Measurements from ENCODE around the gene CHST2. TPM values are rescaled to one million over a fixed set of nuclear protein-coding genes. Genes with fewer than 3 reads are reported as not detected.

CHST2 gene
- total and polyA plus RNA-seq, 2 donors (not counting 3 experiments of a cell fraction or from before 2014, with no cell fraction given): 4.3 to 6.5 TPM

DNA sequence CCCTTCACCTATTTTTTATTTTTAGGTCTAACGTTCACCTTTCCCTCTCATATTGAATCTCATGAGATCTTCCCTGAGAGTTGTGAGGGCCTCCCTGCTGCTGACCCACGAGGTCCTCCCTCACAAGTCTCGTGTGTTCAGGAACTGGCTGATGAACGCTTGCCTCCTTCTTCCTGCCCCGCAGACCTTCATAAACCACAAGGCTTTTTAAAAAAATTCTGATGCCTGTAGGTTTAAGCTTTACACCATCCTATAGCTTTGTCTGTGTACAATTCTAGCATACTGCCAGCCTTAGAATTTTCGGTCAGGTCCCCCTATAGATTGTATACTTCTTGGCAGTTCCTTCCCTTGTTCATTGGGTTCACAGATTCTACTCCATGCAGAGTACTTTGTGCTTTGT is 50.5 kb downstream of the CHST2 start:
- no TSS peak for BruUV-seq (replicated peaks)
- ChIA-PET POLR2A (no interaction called here), CTCF (no interaction called here)
- H3K27me3 ChIP-seq (ENCODE audit: control insufficient read depth in 2 of 2, insufficient read depth in 2 of 2, low read length in 2 of 2): no peaks in the 10 kb centered on the region
- H3K4me1 ChIP-seq (ENCODE audit: control insufficient read depth, extremely low read depth, insufficient read depth, low read length): peaks cover 23% of the 10 kb centered on the region
- no peak overlapping the region for H3K4me3 ChIP-seq (replicated peaks in 1 of 3; ENCODE audit: insufficient read depth in 1 of 3, low read depth in 1 of 3, low read length in 3 of 3)
- no peak for TF ChIP-seq EZH2 (IDR thresholded peaks at IDR 0.05; ENCODE audit: borderline replicate concordance, low read depth, low read length, severe bottlenecking)
- no peak for TF ChIP-seq GATA2 (IDR thresholded peaks at IDR 0.05; ENCODE audit: insufficient read depth, insufficient read length, low read depth, low read length)
- TF ChIP-seq, protein P1, sequence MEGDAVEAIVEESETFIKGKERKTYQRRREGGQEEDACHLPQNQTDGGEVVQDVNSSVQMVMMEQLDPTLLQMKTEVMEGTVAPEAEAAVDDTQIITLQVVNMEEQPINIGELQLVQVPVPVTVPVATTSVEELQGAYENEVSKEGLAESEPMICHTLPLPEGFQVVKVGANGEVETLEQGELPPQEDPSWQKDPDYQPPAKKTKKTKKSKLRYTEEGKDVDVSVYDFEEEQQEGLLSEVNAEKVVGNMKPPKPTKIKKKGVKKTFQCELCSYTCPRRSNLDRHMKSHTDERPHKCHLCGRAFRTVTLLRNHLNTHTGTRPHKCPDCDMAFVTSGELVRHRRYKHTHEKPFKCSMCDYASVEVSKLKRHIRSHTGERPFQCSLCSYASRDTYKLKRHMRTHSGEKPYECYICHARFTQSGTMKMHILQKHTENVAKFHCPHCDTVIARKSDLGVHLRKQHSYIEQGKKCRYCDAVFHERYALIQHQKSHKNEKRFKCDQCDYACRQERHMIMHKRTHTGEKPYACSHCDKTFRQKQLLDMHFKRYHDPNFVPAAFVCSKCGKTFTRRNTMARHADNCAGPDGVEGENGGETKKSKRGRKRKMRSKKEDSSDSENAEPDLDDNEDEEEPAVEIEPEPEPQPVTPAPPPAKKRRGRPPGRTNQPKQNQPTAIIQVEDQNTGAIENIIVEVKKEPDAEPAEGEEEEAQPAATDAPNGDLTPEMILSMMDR (IDR thresholded peaks at IDR 0.05; ENCODE audit: extremely low read depth in 1 of 2, insufficient read depth in 1 of 2, low read depth in 1 of 2, low read length in 2 of 2): no peak
- TF ChIP-seq FOS (IDR thresholded peaks at IDR 0.05; ENCODE audit: borderline replicate concordance, insufficient read depth, low read length): no peak
- TF ChIP-seq POLR2AphosphoS5 (IDR thresholded peaks at IDR 0.05; ENCODE audit: insufficient read depth, low read depth, low read length): no peak
- no peak for TF ChIP-seq MAX (IDR thresholded peaks at IDR 0.05; ENCODE audit: insufficient read depth, insufficient read length)
- TF ChIP-seq JUN (IDR thresholded peaks at IDR 0.05; ENCODE audit: borderline replicate concordance, insufficient read depth, insufficient read length, low read depth): no peak
- TF ChIP-seq POLR2A (IDR thresholded peaks at IDR 0.05; ENCODE audit: low read depth, low read length): no peak
- TF ChIP-seq MYC (IDR thresholded peaks at IDR 0.05; ENCODE audit: low read depth, low read length): no peak
- intact Hi-C loops (cut with micrococcal nuclease) (no loop called here), dilution Hi-C loops (cut with MboI; ENCODE audit: extremely low pct_ligation_motif_present, low sequenced_read_pairs) (no loop called here)
- H3K9me1 ChIP-seq (replicated peaks; ENCODE audit: control insufficient read depth, extremely low read depth, insufficient read depth, low read length): no peaks in the 10 kb centered on the region
- H3K79me2 ChIP-seq (ENCODE audit: control insufficient read depth, insufficient read depth, low read length): no peaks in the 10 kb centered on the region
- no peak overlapping the region for H3K4me2 ChIP-seq (ENCODE audit: insufficient read depth, low read length)
- H3K9ac ChIP-seq (replicated peaks; ENCODE audit: extremely low read depth, insufficient read depth, low read length): no peak overlapping the region
- H4K20me1 ChIP-seq (replicated peaks; ENCODE audit: control insufficient read depth, extremely low read depth, insufficient read depth, low read length): no peaks in the 10 kb centered on the region
- no peaks in the 10 kb centered on the region for H3K36me3 ChIP-seq (ENCODE audit: control insufficient read depth in 2 of 2, extremely low read depth in 1 of 2, insufficient read depth in 2 of 2, low read length in 2 of 2)
- DNase-seq (ENCODE audit: low read depth, low spot score): no peak
- FAIRE-seq: no peak
- H3K9me3 ChIP-seq (replicated peaks; ENCODE audit: control insufficient read depth, insufficient read depth, low read length): no peaks in the 10 kb centered on the region
- H3K27ac ChIP-seq (ENCODE audit: insufficient read depth, low read depth, low read length): no peak overlapping the region
- no peak overlapping the region for H2AFZ ChIP-seq (ENCODE audit: low read depth, low read length)

Measured in endothelial cell of umbilical vein (primary cell).